Measurements from ENCODE around the gene TMSB4X. TPM values are rescaled to one million over a fixed set of nuclear protein-coding genes. Genes with fewer than 3 reads are reported as not detected.

TMSB4X gene
- total and polyA plus RNA-seq, 2 of the 4 experiments (the other 2 are of a cell fraction) = 4,648 to 11,116 TPM

- H2BK15ac ChIP-seq (ENCODE audit: low read depth, low read length) = no peak overlapping the region
- intact Hi-C loops (cut with micrococcal nuclease) (loop anchor here (5.0 to 10.0 kb wide), 3 partner anchors 99 to 312 kb away; no protein-coding TSS in a partner anchor), in situ Hi-C loops (cut with MboI; ENCODE audit: low sequenced_read_pairs) (no loop called here), dilution Hi-C loops (cut with HindIII; ENCODE audit: low sequenced_read_pairs, unreplicated experiment) (no loop called here)
- 27% methylated on average over 9 of the region's 26 CpGs; no CpG with 5 or more reads in 1 of the 2 experiments for WGBS, 2 experiments (ENCODE audit: extremely low coverage in 2 of 2, insufficient read length in 1 of 2)
- H3K56ac ChIP-seq (ENCODE audit: extremely low read depth, insufficient read depth, low read length) = peak overlapping the region; percentile 84
- no peaks in the 10 kb centered on the region for H3K9me3 ChIP-seq (ENCODE audit: control insufficient read depth, insufficient read depth, low read length)
- no peaks in the 10 kb centered on the region for H3K27me3 ChIP-seq (ENCODE audit: control insufficient read depth, insufficient read depth, low read length)
- peaks cover 2% of the 10 kb centered on the region for H3K4me1 ChIP-seq (ENCODE audit: control insufficient read depth, insufficient read depth, low read length)
- H4K91ac ChIP-seq (ENCODE audit: insufficient read depth, low read depth, low read length) = peak overlapping the region; percentile 53
- no peak overlapping the region for H2BK20ac ChIP-seq (ENCODE audit: low read depth, low read length)
- peaks cover 10% of the 10 kb centered on the region for H3K36me3 ChIP-seq (ENCODE audit: control insufficient read depth, insufficient read depth, low read length)
- H3K79me1 ChIP-seq (ENCODE audit: low read depth in 1 of 2, low read length in 2 of 2) = peaks cover 0 to 17% of the 10 kb centered on the region in 2 experiments; a peak in 2 of 4 replicates
- peak overlapping the region; percentile 78 for H3K18ac ChIP-seq (ENCODE audit: low read depth, low read length)
- no peak overlapping the region for H2AFZ ChIP-seq (replicated peaks; ENCODE audit: low read length, poor library complexity)
- ATAC-seq (ENCODE audit: low read depth) (no peak), DNase-seq (no peak)
- H3K9ac ChIP-seq (ENCODE audit: low read depth, low read length) = peak overlapping the region; percentile 94
- H3K4ac ChIP-seq (ENCODE audit: low read depth, low read length) = peak overlapping the region; percentile 82
- H3K4me2 ChIP-seq (ENCODE audit: low read depth, low read length) = no peak overlapping the region
- H2AK5ac ChIP-seq (ENCODE audit: low read depth, low read length) = no peak overlapping the region; the same call in 1 of the 2 replicates
- ChIA-PET POLR2A (ENCODE audit: unreplicated experiment) (interaction anchor here (0.6 to 1.6 kb wide), 9 partner anchors 18 to 491 kb away, joined by 3 to 7 read pairs (median 3); no protein-coding TSS in a partner anchor), CTCF (interaction anchor here (1.9 kb wide), 1 partner anchor 29 kb away, joined by 5 read pairs; no protein-coding TSS in a partner anchor)
- no TSS peak for BruUV-seq (replicated peaks)
- H2AK9ac ChIP-seq (replicated peaks; ENCODE audit: low read depth, low read length, poor library complexity) = peak overlapping the region; percentile 51
- no peaks in the 10 kb centered on the region for H3K9me1 ChIP-seq (ENCODE audit: insufficient read depth, low read length)
- peak overlapping the region; percentile 22; the same call in 1 of the 2 replicates for H3K23ac ChIP-seq (ENCODE audit: low read depth, low read length)
- peak overlapping the region; percentile 55 to 71; a peak in 3 of 4 replicates for H4K8ac ChIP-seq (ENCODE audit: low read depth in 2 of 2, low read length in 2 of 2)
- H3K4me3 ChIP-seq (ENCODE audit: insufficient read depth, low read depth, low read length) = peak overlapping the region; percentile 89
- H2BK5ac ChIP-seq (ENCODE audit: low read depth, low read length, poor library complexity, severe bottlenecking) = peak overlapping the region; percentile 86
- peak overlapping the region; percentile 96 for H3K27ac ChIP-seq (ENCODE audit: insufficient read depth, low read length)
- peak overlapping the region; percentile 55 for H4K5ac ChIP-seq (ENCODE audit: low read depth, low read length)
- H3K14ac ChIP-seq (replicated peaks; ENCODE audit: low read depth, low read length) = peak overlapping the region; percentile 92
- TF ChIP-seq CTCF (conservative IDR thresholded peaks at IDR 0.05; ENCODE audit: low read depth, low read length) (no peak), CHD1 (IDR thresholded peaks at IDR 0.05; ENCODE audit: low read depth, low read length) (no peak), RAD21 (IDR thresholded peaks at IDR 0.05; ENCODE audit: low read length) (no peak)
- peaks cover 12% of the 10 kb centered on the region; the same call in 1 of the 2 replicates for H4K20me1 ChIP-seq (ENCODE audit: insufficient read depth, low read length)
- H2BK120ac ChIP-seq (ENCODE audit: low read depth, low read length) = peak overlapping the region; percentile 57; the same call in 1 of the 2 replicates
These were observed 708 bp downstream of the TMSB4X start for GRCh38 chrX:12975670-12975965.
